NB4 (cell line): ENCODE results near the gene TEX22.

Source experiments
- CTCF ChIP-seq: IDR thresholded peaks from one replicate; pipeline ENCODE4 v1.5.1; 2012; ENCODE audit warnings: low read depth, low read length
- MAX ChIP-seq: IDR thresholded peaks from 2 replicates; pipeline ENCODE4 v1.6.1; 2011; ENCODE audit warnings: low read depth, low read length
- MYC ChIP-seq: IDR thresholded peaks from 2 replicates; pipeline ENCODE4 v1.6.1; 2011; ENCODE audit warnings: low read depth, low read length
- POLR2A ChIP-seq: IDR thresholded peaks from 2 replicates; pipeline ENCODE4 v1.6.1; 2011; ENCODE audit warnings: mild to moderate bottlenecking; ENCODE audit not compliant: insufficient read length; ENCODE audit errors: extremely low read depth

GRCh38 chr14:105378873-105379685, 19.3 kb upstream of the TEX22 start:
- TF ChIP-seq CTCF (no peak), POLR2A (no peak), MAX (no peak), MYC (no peak)
